ENCODE results near the gene GPD2. TPM values are rescaled to one million over a fixed set of nuclear protein-coding genes. Genes with fewer than 3 reads are reported as not detected.

GPD2 gene
- total and polyA plus RNA-seq, 10 of the 15 experiments (the other 5 are each of a cell fraction or from before 2014, with no cell fraction given) = 10.0 to 73.5 (median 43.4) TPM

GRCh38 chr2:156601855-156602551, 165.8 kb downstream of the GPD2 start:
- Histone ChIP-seq H3K4me1 (ENCODE audit: control insufficient read depth, insufficient read depth, low read length) (no peaks in the 10 kb centered on the region), H3K36me3 (ENCODE audit: control insufficient read depth in 2 of 2, insufficient read depth in 2 of 2, low read length in 1 of 2) (no peaks in the 10 kb centered on the region), H2AFZ (ENCODE audit: control insufficient read depth, low read depth, low read length) (no peak overlapping the region), H3K27me3 (replicated peaks in 1 of 2; ENCODE audit: control insufficient read depth in 2 of 2, insufficient read depth in 2 of 2, low read length in 1 of 2) (no peaks in the 10 kb centered on the region; a peak in 2 of 4 replicates), H3K9me3 (replicated peaks; ENCODE audit: control insufficient read depth, insufficient read depth, low read length) (no peaks in the 10 kb centered on the region), H4K20me1 (ENCODE audit: control insufficient read depth, insufficient read depth) (no peaks in the 10 kb centered on the region), H3K4me2 (ENCODE audit: control insufficient read depth, insufficient read depth) (no peak overlapping the region), H3K79me2 (ENCODE audit: control insufficient read depth, insufficient read depth, low read length) (no peaks in the 10 kb centered on the region), H3K4me3 (no peak overlapping the region), H3K27ac (ENCODE audit: control insufficient read depth, insufficient read depth) (no peak overlapping the region), H3K9ac (ENCODE audit: control insufficient read depth, insufficient read depth, low read length) (no peak overlapping the region)
- TF ChIP-seq HSF1 (IDR thresholded peaks at IDR 0.05; ENCODE audit: low read depth, low read length) (no peak), PAX5 (IDR thresholded peaks at IDR 0.05; ENCODE audit: borderline replicate concordance, low read depth, low read length) (no peak), E4F1 (IDR thresholded peaks at IDR 0.05; ENCODE audit: borderline replicate concordance, partially characterized antibody) (no peak), ZZZ3 (IDR thresholded peaks at IDR 0.05; ENCODE audit: control insufficient read depth, insufficient read length, low read depth) (no peak), NR2C1 (IDR thresholded peaks at IDR 0.05) (no peak), GABPA (IDR thresholded peaks at IDR 0.05; ENCODE audit: low read depth) (no peak), BACH1 (IDR thresholded peaks at IDR 0.05; ENCODE audit: borderline replicate concordance) (no peak), CBX3 (IDR thresholded peaks at IDR 0.05; ENCODE audit: borderline replicate concordance, low read depth) (no peak), RBBP5 (conservative IDR thresholded peaks at IDR 0.05) (no peak), EZH2 (IDR thresholded peaks at IDR 0.05; ENCODE audit: borderline replicate concordance, control insufficient read depth, low read depth, low read length) (no peak), FOXM1 (IDR thresholded peaks at IDR 0.05; ENCODE audit: low read depth, low read length) (no peak), BCL11A (IDR thresholded peaks at IDR 0.05; ENCODE audit: low read depth, low read length) (no peak), NR2C2 (IDR thresholded peaks at IDR 0.05; ENCODE audit: borderline replicate concordance, control insufficient read depth, insufficient read length, low read depth) (no peak), SRF (IDR thresholded peaks at IDR 0.05; ENCODE audit: low read depth in 2 of 2, low read length in 2 of 2) (no peak), EED (IDR thresholded peaks at IDR 0.05; ENCODE audit: low read depth) (no peak), CHD4 (IDR thresholded peaks at IDR 0.05) (no peak), SKIL (IDR thresholded peaks at IDR 0.05; ENCODE audit: low read depth, poor library complexity, severe bottlenecking) (no peak), SMC3 (IDR thresholded peaks at IDR 0.05; ENCODE audit: borderline replicate concordance, low read length) (no peak)
- ChIA-PET CTCF (no interaction called here), SMC1A (ENCODE audit: uncharacterized antibody, unreplicated experiment) (interaction anchor here (0.6 kb wide), 1 partner anchor 1925 kb away, joined by 3 read pairs; no protein-coding TSS in a partner anchor), RAD21 (ENCODE audit: unreplicated experiment) (interaction anchor here (1.6 kb wide), 1 partner anchor 267 kb away, joined by 4 read pairs; no protein-coding TSS in a partner anchor), POLR2A (interaction anchor here (0.6 kb wide), 1 partner anchor 8 kb away, joined by 3 read pairs; no protein-coding TSS in a partner anchor)
- DNase-seq (ENCODE audit: low read depth, low spot score) (no peak), ATAC-seq (no peak), FAIRE-seq (no peak)
- in situ Hi-C loops (cut with MboI) = no loop called here
- WGBS (ENCODE audit: insufficient coverage, insufficient replicate concordance, low lambda C conversion rate, missing lambda C conversion rate) = 29% methylated on average over 6 of the region's 6 CpGs
- intact Hi-C loops (cut with micrococcal nuclease; ENCODE audit: unreplicated experiment) = loop anchor here (10.0 kb wide), 1 partner anchor 293 kb away; no protein-coding TSS in a partner anchor
- BruUV-seq (replicated peaks) = no TSS peak

All from GM12878 (cell line).